Activated CD4-positive, alpha-beta T cell treated with anti-CD3 and anti-CD28 coated beads for 36 hours (primary cell): Measurements from ENCODE around the gene RUNX2. TPM values are rescaled to one million over a fixed set of nuclear protein-coding genes. Genes with fewer than 3 reads are reported as not detected.

Source experiments
- ATAC-seq: fragments of 200-7000 bp; cut with Tn5 transposase; one replicate; pipeline ENCODE4 v1.10.0; 2021; ENCODE audit warnings: mild to moderate bottlenecking, moderate library complexity
- CTCF ChIA-PET: fragments of 350-600 bp; sonication (Branson Sonifier 250); formaldehyde crosslinking; loops from one replicate; lab custom pipeline; 2021; ENCODE audit warnings: antibody characterized with exemption; lab: Charles Lee
- POLR2A ChIA-PET: fragments of 350-600 bp; sonication (Branson Sonifier 250); formaldehyde crosslinking; loops from one replicate; lab custom pipeline; 2021; ENCODE audit warnings: antibody characterized with exemption, inconsistent platforms; lab: Charles Lee
- DNase-seq: peaks from one replicate; pipeline ENCODE4 v3.0.0-alpha.2; 2020
- H3K27ac Mint-ChIP-seq: one replicate; pipeline ENCODE4 v1.8.0; 2021; ENCODE audit warnings: mixed read lengths
- H3K27me3 Mint-ChIP-seq: one replicate; pipeline ENCODE4 v1.8.0; 2021; ENCODE audit warnings: mixed read lengths
- H3K36me3 Mint-ChIP-seq: one replicate; pipeline ENCODE4 v1.8.0; 2021; ENCODE audit warnings: low read depth, mixed read lengths
- H3K4me1 Mint-ChIP-seq: one replicate; pipeline ENCODE4 v1.8.0; 2021; ENCODE audit warnings: mixed read lengths
- H3K4me3 Mint-ChIP-seq: one replicate; pipeline ENCODE4 v1.8.0; 2021; ENCODE audit warnings: mild to moderate bottlenecking, moderate library complexity, mixed read lengths
- H3K9me3 Mint-ChIP-seq: one replicate; pipeline ENCODE4 v1.8.0; 2021; ENCODE audit warnings: low read depth, mixed read lengths
- intact Hi-C, 2 experiments: fragments of 100-400 bp; cut with DNase I in 1 of 2; cut with micrococcal nuclease in 1 of 2; formaldehyde crosslinking; loops; one replicate each; pipeline versions ENCODE4 v1.14.2 to v1.15.1; 2022 to 2024; cut with DNase I, micrococcal nuclease
- total RNA-seq, 2 experiments: library from RNA; stranded (reverse); gene quantifications; one replicate each; pipeline ENCODE4 v1.2.3, GENCODE V29; 2021

The RUNX2 gene
- total RNA-seq, 2 experiments from 2014 or later = 14.6 to 18.1 TPM

DNA sequence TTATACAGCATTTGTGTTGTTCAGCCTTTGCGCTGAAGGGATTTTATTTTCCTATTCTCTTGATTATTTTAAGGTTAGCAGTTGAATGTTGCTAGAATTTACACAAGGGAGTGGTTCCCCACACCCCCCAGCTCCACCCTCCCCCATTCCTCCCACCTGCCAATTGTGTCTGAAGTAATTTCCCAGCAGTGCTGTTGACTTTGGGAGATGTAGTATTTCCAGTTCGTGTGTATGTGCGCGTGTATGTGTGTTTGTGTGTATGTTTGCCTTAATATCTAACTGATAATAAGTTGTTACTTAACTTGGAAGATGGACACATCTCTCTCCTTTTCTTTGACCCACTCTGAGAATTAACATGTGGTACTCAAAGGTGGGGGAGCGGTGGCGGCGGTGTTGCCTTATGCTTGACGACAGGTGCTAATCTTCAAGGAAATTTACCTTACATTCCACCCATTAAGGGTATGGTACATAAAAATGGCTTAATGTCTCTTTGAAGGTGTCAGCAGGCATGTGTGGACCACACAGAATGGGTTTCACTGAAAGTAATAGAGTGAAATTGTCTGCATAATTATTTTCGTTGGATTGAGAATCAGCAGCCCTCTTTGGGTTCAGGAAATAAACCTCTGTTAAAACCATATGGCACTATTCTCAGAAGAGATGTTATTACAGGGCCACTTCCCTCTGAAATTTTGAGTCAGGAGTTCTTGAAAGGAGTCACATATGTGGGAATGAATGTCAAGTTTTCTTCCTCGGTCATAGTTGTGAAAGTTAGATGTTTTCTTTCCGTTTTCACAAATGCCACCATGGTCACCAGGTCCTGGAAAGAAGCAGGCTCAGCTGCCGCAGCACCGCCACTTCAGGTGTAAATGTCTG is 145.2 kb downstream of the RUNX2 start:
- ChIA-PET CTCF (no interaction called here), POLR2A (no interaction called here)
- H3K9me3 Mint-ChIP-seq = no peaks in the 10 kb centered on the region
- peaks cover 41% of the 10 kb centered on the region for H3K4me1 Mint-ChIP-seq
- no peaks in the 10 kb centered on the region for H3K27me3 Mint-ChIP-seq
- ATAC-seq (no peak), DNase-seq (no peak)
- peaks cover 23% of the 10 kb centered on the region for H3K36me3 Mint-ChIP-seq
- intact Hi-C loops = no loop called here
- H3K4me3 Mint-ChIP-seq = no peak overlapping the region
- no peak overlapping the region for H3K27ac Mint-ChIP-seq

DNA sequence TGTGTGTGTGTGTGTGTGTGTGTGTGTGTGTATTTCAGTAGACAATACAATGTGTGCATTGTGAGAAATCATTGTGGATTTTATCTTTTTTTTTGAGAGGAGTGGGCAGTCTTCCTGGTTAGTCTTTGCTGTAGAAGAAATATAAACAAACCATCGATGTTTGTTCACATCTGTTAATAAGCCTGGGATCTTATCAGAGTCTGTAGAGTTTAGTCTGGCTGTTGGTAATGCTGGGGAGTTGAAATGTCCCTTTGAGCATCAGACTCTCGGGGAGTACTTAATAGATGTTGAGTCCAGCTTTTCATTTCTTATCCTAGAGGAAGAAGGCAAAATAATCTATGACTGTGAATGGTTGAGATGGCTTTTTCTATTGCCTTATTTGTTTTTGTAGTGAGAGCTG is 146.2 kb downstream of the RUNX2 start:
- no peak for ATAC-seq
- ChIA-PET CTCF (no interaction called here), POLR2A (interaction anchor here (1.2 kb wide), 1 partner anchor 38 kb away, joined by 3 read pairs; no protein-coding TSS in a partner anchor)
- no peak for DNase-seq
- intact Hi-C loops = no loop called here
- Mint-ChIP-seq H3K27me3 (no peaks in the 10 kb centered on the region), H3K4me1 (peaks cover 36% of the 10 kb centered on the region), H3K9me3 (no peaks in the 10 kb centered on the region), H3K27ac (no peak overlapping the region), H3K36me3 (peaks cover 23% of the 10 kb centered on the region), H3K4me3 (no peak overlapping the region)

DNA sequence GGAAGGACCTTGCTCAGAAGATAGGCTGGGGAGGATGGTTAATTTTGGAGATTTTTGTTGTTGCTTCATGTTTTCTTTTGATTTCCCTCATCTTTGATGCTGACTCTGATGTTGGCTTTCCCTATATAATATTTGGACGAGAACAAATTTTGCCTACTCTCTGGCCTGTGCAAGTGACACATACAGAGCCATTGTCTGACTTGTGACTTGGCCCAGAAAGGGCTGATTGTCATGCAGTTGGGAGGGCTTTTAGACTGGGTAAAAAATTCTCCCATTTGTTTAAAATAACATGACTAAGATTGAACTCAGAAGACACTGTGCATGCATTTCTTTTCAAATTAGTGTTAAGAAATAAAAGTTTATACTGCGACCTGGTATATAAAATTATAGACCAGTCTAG is 148.2 kb downstream of the RUNX2 start:
- Mint-ChIP-seq H3K9me3 (no peaks in the 10 kb centered on the region), H3K4me1 (peaks cover 39% of the 10 kb centered on the region), H3K27ac (no peak overlapping the region), H3K4me3 (no peak overlapping the region), H3K36me3 (peaks cover 16% of the 10 kb centered on the region), H3K27me3 (no peaks in the 10 kb centered on the region)
- intact Hi-C loops = loop anchor here (5.0 kb wide), 2 partner anchors 99 to 346 kb away; partner anchors contain the start of gene SUPT3H (in 1 of the 2)
- ChIA-PET CTCF (no interaction called here), POLR2A (no interaction called here)
- no peak for ATAC-seq
- no peak for DNase-seq

DNA sequence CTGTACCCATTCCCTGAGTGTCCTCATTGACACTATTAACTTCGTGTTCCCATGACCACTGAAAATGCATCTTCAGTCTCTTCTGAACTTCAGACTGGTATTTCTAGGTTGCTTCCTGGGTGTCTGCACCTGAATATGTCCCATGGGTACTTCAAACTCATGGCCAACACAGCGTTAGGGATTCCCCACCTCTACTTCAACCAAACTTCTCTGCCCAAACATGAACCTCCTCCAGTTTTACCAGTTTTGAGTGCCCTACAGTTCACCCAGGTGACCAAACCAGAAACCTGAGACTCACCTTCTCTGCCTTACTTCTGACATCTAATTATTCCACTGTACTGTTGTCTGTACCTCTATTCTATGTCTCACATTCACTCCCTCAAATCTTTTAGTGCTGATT is 149.1 kb downstream of the RUNX2 start:
- ChIA-PET CTCF (no interaction called here), POLR2A (no interaction called here)
- intact Hi-C loops = loop anchor here (5.0 kb wide), 2 partner anchors 100 to 345 kb away; partner anchors contain the start of gene SUPT3H (in 1 of the 2)
- H3K36me3 Mint-ChIP-seq = peaks cover 16% of the 10 kb centered on the region
- DNase-seq = no peak
- no peak for ATAC-seq
- no peak overlapping the region for H3K4me3 Mint-ChIP-seq
- no peaks in the 10 kb centered on the region for H3K27me3 Mint-ChIP-seq
- no peak overlapping the region for H3K27ac Mint-ChIP-seq
- no peaks in the 10 kb centered on the region for H3K9me3 Mint-ChIP-seq
- H3K4me1 Mint-ChIP-seq = peaks cover 40% of the 10 kb centered on the region

DNA sequence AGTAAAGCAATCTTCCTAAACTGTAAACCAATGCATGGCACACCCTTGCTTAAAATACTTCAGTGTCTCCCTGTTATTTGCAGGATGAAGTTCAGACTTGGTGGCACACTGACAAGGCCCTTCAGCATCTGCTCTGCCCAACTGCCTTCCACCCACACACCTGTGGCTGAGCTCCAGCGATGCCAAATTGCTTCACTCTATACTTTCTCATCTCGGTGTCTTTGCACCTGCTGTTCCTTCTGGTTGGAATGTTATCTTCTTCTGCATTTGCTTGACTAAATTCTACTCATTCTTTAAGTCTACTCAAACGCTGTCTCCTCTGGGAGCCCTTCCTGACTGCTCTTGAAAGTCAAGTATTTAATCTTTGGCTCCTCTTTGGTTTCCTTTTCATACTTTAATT is 149.7 kb downstream of the RUNX2 start:
- DNase-seq (peak; percentile 44), ATAC-seq (peak; percentile 35)
- Mint-ChIP-seq H3K4me1 (peaks cover 34% of the 10 kb centered on the region), H3K36me3 (peaks cover 16% of the 10 kb centered on the region), H3K27me3 (no peaks in the 10 kb centered on the region), H3K9me3 (no peaks in the 10 kb centered on the region), H3K4me3 (no peak overlapping the region), H3K27ac (no peak overlapping the region)
- POLR2A ChIA-PET = no interaction called here
- intact Hi-C loops = loop anchor here (1.0 to 5.0 kb wide), 9 partner anchors 9 to 447 kb away; partner anchors contain the start of gene SUPT3H (in 1 of the 2)
- CTCF ChIA-PET = interaction anchor here (0.6 to 1.0 kb wide), 2 partner anchors 9 to 875 kb away, joined by 3 read pairs; no protein-coding TSS in a partner anchor

DNA sequence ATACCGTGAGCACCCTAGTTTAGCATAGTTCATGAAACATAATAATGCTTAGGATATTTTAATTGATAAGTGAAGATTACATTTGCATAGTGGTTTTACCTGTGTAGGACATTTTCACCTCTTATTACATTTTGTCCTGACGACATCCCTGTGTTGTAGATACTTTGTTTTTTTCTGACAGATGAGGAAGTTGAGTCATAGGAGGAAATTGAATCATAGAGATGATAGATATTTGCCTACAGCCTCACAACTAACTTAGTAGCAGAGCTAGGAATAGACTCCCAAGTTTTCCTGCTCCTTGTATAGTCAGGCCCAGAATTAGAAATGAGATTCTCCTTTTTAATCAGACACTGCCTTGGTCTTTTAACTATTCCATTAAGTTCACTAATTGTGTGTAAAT is 150.1 kb downstream of the RUNX2 start:
- CTCF ChIA-PET = interaction anchor here (0.6 to 1.0 kb wide), 4 partner anchors 8 to 875 kb away, joined by 3 read pairs; no protein-coding TSS in a partner anchor

DNA sequence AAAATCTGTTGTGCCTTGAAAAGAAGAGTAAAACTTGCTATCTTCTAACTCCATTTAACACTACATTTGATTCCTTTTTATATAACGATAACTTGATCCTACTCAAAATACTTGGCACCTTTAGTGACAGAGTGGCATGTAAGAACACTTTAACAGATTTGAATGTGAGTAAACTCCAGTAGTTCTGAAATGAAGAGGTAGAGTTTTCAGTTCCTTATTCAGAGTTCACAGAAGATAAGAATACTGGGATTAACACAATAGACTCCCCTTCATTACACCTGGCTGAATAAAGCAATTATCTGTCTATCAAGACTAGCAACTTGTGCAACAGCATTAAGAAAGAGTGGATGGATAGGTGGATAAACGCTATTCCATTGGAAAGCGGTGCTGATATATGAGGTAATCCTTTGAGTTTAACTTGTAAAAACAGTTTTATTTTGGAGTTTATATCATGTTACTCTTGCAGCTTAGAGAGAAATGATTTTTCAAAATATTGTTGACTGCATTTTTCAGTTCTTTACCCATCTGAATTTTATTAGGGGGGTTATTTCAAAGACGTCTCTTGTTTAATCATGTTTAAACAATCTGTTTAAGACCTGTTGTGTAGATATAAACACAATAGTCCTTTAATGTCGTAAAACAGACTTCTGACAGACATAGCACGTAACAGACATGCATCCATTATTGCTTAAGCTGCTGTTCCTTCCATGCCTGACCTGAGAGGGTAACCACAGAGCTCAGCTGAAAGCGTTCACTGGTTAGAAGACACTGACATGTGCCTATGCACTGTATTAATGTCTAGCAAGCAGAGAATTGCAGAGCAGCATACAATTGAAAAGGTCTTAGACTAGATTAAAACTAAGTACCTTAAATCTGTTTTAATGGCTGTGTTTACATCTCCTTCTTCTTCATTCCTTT is 152.0 kb downstream of the RUNX2 start:
- intact Hi-C loops = loop anchor here (2.0 to 5.0 kb wide), 5 partner anchors 33 to 342 kb away; partner anchors contain the start of gene SUPT3H (in 1 of the 2)
- POLR2A ChIA-PET = interaction anchor here (0.6 to 0.7 kb wide), 2 partner anchors 55 to 533 kb away, joined by 3 to 4 read pairs; no protein-coding TSS in a partner anchor
- DNase-seq (peak; percentile 18), ATAC-seq (peak; percentile 47)
- no peaks in the 10 kb centered on the region for H3K27me3 Mint-ChIP-seq
- H3K9me3 Mint-ChIP-seq = no peaks in the 10 kb centered on the region
- peaks cover 34% of the 10 kb centered on the region for H3K4me1 Mint-ChIP-seq
- H3K36me3 Mint-ChIP-seq = peaks cover 22% of the 10 kb centered on the region
- H3K27ac Mint-ChIP-seq = peak overlapping the region; percentile 44
- no peak overlapping the region for H3K4me3 Mint-ChIP-seq
- CTCF ChIA-PET = no interaction called here

More for the DNA sequence above, 150.1 kb downstream of the RUNX2 start:
- ATAC-seq (peak; percentile 78), DNase-seq (no peak)
- Mint-ChIP-seq H3K27ac (no peak overlapping the region), H3K4me1 (peaks cover 32% of the 10 kb centered on the region), H3K4me3 (no peak overlapping the region), H3K9me3 (no peaks in the 10 kb centered on the region), H3K36me3 (peaks cover 16% of the 10 kb centered on the region), H3K27me3 (no peaks in the 10 kb centered on the region)
- intact Hi-C loops = loop anchor here (1.0 to 5.0 kb wide), 9 partner anchors 8 to 446 kb away; partner anchors contain the start of gene SUPT3H (in 1 of the 2)
- POLR2A ChIA-PET = interaction anchor here (0.7 kb wide), 1 partner anchor 9 kb away, joined by 5 read pairs; no protein-coding TSS in a partner anchor

DNA sequence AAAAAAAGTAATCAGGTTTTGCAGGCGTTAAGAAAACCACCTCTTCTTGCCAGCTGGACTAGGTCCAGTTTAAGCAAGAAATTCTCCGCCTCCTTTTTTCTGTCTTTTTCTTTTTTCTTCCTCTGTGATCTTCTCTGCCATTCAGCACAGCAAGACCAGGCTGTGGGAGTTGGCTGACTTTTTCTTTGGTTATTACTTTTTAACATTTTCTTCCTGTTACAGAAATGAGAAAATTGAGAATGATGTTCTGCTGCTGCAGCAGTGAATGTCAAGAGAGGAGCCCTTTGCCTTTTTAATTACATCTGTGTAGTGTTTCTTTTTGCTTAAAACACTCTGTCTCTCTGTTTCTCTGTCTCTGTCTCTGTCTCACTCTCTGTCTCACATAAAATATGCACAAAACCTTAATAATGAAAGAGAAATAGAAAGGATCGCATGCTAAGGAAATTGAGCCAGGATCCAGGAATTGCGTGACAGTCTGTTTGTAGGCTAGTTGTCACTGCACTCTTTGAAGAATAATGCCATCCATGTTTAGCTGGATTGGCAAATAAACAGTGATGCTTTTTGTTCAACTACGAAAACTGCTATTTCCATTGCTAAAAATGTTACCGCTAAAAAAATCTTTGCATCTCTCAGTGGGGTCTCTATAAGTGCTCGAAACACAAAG is 152.8 kb downstream of the RUNX2 start:
- Mint-ChIP-seq H3K36me3 (peaks cover 22% of the 10 kb centered on the region), H3K4me3 (no peak overlapping the region), H3K27me3 (no peaks in the 10 kb centered on the region), H3K9me3 (no peaks in the 10 kb centered on the region), H3K4me1 (peaks cover 34% of the 10 kb centered on the region), H3K27ac (peak overlapping the region; percentile 64)
- ATAC-seq (no peak), DNase-seq (no peak)
- ChIA-PET CTCF (no interaction called here), POLR2A (interaction anchor here (0.6 to 0.7 kb wide), 2 partner anchors 56 to 532 kb away, joined by 3 to 4 read pairs; no protein-coding TSS in a partner anchor)
- intact Hi-C loops = loop anchor here in 1 of 2 experiments (2.0 kb wide), 1 partner anchor 44 kb away; no protein-coding TSS in a partner anchor

DNA sequence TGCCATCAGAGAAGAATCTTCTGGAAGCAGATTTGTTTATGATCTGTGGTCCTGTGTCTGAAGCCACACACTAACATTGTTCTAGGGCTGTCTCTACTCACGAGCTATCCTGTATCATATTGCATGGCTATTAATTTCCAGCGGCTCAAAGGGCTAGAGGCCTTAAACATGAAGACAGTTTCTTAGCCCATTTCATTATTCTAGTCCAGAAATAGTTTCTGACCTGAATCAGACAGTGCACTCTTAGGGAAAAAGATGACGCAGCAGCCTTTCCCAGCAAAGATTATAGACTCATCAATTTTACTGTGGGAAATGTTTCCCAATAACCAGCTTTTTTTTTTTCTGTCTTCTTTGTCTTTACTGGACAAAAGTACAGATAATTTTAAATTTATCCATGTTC is 154.9 kb downstream of the RUNX2 start:
- Mint-ChIP-seq H3K4me1 (peaks cover 47% of the 10 kb centered on the region), H3K27me3 (peaks cover under 1% of the 10 kb centered on the region)

DNA sequence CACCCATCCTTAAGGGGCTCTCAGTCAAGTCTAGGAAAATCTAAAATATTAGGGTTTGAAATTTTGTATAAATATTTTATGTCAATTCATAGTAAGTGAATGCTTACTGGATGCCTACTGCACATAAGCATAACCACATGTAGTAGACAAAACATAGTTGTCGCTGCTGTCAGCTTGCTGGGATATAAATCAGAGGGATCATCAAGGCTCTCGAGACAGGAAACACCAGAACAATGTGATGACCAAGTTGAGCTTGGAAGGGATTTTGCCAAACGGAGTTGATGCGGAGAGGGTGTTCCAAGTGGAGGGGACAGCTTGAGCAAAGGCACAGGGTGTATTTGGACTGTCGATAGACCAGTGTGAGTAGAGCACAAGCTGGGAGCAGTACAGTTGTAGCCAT is 155.4 kb downstream of the RUNX2 start:
- DNase-seq (no peak), ATAC-seq (no peak)
- Mint-ChIP-seq H3K4me1 (peaks cover 52% of the 10 kb centered on the region), H3K27me3 (peaks cover 2% of the 10 kb centered on the region), H3K36me3 (peaks cover 18% of the 10 kb centered on the region), H3K9me3 (no peaks in the 10 kb centered on the region), H3K4me3 (no peak overlapping the region), H3K27ac (no peak overlapping the region)
- ChIA-PET POLR2A (no interaction called here), CTCF (interaction anchor here (1.1 kb wide), 1 partner anchor 231 kb away, joined by 3 read pairs; no protein-coding TSS in a partner anchor)
- intact Hi-C loops = no loop called here

More for the DNA sequence above, 154.9 kb downstream of the RUNX2 start:
- ChIA-PET CTCF (interaction anchor here (1.1 kb wide), 1 partner anchor 232 kb away, joined by 3 read pairs; no protein-coding TSS in a partner anchor), POLR2A (no interaction called here)
- DNase-seq (no peak), ATAC-seq (no peak)
- Mint-ChIP-seq H3K36me3 (peaks cover 18% of the 10 kb centered on the region), H3K27ac (no peak overlapping the region), H3K9me3 (no peaks in the 10 kb centered on the region), H3K4me3 (no peak overlapping the region)
- intact Hi-C loops = no loop called here
